SIG-M5 treated with dmso at 0.1 percent for 504 hours (cell line): ENCODE data around the gene SH3BP5L.
"Not testable (repeated sequence)": the region's sequence is repeated elsewhere in the genome, so short reads cannot be mapped to it uniquely, and the experiment has no call there.

Experiments
- DNase-seq: peaks from one replicate; lab custom pipeline; 2025; ENCODE audit not compliant: unreplicated experiment; lab: John Stamatoyannopoulos, UW

The SH3BP5L gene

GRCh38 chr1:248830718-248831017, 5.0 kb upstream of the SH3BP5L start:
- not testable (repeated sequence) for DNase-seq

DNA sequence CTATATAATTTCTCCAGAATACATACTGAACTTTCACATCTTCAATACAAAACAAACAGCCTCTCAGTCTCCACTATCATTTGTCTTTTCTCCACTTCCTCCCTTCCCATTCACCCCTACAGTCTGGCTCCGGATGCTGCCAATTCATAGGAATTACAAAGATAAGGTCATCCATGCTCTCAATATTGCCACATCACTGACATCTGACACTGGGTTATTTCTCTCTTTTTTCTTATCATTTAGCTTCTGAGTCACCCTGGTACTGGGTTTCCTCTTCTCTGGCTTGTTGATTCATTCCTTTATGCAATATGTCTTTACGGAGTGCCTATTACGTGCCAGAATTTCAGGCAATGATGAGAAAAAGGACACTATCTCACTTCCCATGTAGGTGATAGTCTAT, 3.1 kb upstream of the SH3BP5L start:
- DNase-seq, result peak; percentile 99

- no peak for DNase-seq
Measured at GRCh38 chr1:248825573-248825908, 174 bp downstream of the SH3BP5L start.

DNA sequence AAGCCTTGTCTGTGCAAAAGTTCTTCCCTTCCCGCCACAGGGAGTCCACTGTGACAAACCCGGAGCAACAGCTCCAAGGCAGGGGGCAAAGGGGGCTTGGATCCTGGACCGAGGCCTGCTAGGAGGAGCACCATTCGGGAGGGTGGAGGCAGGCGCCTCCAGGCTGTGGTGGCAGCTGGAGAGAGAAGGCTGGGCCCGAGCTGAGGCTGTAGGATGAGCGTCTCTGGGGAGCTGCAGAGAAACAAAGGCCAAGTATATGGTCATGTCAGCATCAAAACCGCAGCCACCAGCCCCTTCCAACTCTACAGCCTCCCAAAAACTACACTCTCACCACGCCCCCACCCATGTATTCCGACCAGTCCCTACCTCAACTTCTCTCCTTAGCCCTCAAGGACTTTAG, 579 bp downstream of the SH3BP5L start:
- no peak for DNase-seq

- DNase-seq, result no peak
Measured at GRCh38 chr1:248824701-248825100, 1.0 kb downstream of the SH3BP5L start.

- no peak for DNase-seq
Measured at GRCh38 chr1:248824301-248824700, 1.4 kb downstream of the SH3BP5L start.

DNA sequence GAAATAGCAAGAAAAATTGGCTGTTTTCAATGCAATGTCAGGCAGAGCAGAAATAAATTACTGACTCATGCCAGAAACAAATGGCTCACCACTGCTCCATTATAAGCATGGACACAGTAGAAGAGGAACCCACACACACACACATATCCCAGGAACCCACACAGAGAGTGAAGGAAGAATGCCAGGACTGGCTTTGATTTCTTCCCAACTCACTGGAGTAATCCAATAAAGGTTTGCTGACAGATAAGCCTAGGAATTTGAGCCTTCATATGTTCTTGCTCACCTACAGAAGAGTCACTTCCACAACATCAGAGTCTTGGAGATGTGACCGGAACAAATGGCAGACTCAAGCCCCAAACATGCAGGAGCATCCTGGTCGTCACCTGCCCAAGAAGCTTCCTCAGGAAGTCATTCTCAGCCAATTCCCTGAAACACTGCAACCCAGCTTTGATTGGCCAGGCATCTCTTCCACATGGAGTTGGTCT, 2.2 kb downstream of the SH3BP5L start:
- DNase-seq, result no peak

- peak; percentile 78 for DNase-seq
Measured at GRCh38 chr1:248822148-248823032, 3.3 kb downstream of the SH3BP5L start.

DNA sequence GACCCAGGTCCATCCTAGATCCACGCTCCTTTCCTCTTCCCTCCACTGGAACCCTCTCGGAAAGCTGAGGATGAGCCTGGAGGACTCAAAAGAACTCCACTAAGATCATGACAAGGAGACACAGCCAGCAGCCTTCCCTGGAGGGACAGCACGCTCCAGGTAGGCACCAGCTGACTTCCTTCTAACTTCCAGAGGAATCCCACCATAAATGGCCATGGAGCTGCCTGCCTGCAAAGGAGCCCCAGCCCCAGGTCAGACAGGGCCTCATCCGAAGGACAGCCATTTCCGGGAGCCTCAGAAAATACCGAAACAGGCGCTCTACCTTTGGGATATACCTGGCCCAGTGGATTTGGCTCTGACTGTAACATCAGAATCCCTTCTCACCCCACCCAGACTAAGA, 4.1 kb downstream of the SH3BP5L start:
- DNase-seq, result no peak

- DNase-seq, result no peak
Measured at GRCh38 chr1:248821101-248821500, 4.6 kb downstream of the SH3BP5L start.

GRCh38 chr1:248820041-248820585, 5.6 kb downstream of the SH3BP5L start:
- DNase-seq, result no peak

DNA sequence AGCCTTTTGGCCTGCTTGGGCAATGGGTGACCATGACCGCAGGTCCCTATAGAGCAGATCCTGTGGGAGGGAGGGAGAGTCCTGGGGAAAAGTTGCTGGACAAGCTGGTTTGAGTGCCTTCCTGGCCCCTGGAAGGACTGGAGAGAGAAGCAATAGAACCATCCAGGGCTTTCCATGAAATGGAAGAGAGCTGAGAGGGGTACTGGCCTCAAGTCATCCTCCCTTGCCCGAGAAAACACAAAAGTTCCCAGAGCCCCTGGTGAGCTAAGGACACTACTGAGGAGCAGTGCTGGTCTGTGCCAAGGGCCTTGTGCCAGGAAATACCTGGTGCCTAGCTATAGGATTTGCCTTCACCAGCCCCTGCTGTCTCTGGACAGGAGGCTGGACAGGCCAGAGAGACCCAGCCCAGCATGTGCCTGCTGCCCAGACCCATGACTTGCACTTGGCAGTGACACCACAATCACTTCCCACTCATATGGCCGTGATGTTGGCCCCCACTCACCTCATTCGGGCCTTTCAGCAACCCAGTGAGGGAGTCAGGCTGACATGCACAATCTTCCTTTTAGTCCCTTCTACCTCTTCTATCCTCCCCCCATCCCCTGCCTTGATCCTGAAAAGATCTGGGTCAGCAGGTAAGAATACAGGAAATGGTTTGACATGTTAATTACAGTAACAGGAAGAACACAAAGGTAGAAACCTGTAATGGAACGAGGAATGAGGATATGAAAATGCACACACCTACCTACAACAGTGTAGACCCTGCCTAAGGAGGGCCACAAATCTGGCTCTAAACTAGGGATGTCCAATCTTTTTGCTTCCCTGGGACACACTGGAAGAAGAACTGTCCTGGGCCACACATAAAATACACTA, 7.0 kb downstream of the SH3BP5L start:
- DNase-seq, result no peak

GRCh38 chr1:248817065-248817464, 8.7 kb downstream of the SH3BP5L start:
- peak; percentile 91 for DNase-seq

DNA sequence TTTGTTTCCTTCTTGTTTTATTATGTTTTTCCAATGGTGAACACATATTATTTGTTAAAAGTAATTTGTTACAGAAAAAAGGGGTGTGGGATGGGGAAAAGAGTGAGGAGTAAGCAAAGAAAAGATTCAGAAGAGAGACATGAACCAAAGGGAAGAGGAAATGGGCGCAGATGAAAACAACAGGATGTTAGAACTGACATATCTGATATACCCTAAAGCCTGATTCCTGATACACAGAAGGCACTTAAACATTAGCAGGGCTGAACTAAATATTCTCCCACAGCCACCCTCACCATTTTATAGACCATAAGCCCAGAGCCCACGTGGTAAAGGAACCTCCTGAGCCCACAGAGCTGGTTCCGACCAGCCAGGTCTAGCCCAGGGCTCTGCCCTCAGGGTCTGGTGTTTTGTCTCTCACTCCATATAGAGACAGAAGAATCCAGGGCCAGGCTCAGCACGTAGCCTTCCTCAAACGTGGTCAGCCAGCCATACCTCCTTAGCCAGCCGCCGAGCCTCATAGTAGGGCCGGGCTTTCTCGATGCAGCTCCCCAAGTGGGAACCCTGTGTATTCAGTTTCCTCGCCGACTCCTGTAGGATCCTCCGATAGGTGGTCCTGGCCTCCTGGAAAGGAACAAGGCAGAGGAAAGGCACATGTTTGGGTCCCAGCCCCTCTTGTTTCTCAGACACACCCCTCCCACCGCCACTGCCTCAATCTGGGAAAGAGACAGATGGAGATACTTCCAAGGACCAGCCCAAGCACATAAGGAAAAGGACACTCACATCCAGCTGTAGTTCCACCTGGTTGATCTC, 9.5 kb downstream of the SH3BP5L start:
- no peak for DNase-seq

- DNase-seq, result no peak
Measured at GRCh38 chr1:248815407-248816034, 10.2 kb downstream of the SH3BP5L start.

DNA sequence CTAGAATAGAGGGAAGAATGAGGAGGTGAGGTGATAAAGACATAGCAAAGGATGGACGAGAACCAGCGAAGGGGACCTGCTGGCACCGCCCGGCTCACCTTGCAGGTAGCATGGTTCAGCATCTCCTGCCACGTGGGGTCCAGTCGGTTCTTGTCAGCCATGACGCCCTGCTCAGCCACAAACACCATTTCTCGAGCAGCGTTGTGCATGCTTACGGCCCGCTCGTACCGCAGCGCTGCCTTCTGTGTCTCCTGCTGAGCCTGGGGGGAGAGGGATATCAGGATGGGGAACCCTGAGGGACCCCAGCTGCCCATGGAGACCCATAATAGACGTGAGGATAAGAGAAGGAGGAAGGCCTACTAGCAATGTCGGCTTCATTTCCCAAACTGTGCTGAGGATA, 11.4 kb downstream of the SH3BP5L start:
- no peak for DNase-seq

- no peak for DNase-seq
Measured at GRCh38 chr1:248813546-248813945, 12.2 kb downstream of the SH3BP5L start.

- no peak for DNase-seq
Measured at GRCh38 chr1:248812736-248813425, 12.8 kb downstream of the SH3BP5L start.

GRCh38 chr1:248811514-248812490, 13.9 kb downstream of the SH3BP5L start:
- DNase-seq, result no peak
